Head of caudate nucleus (tissue), 42 donors: ENCODE measurements around the gene VPS37D.
"Not testable (repeated sequence)": the region's sequence is repeated elsewhere in the genome, so short reads cannot be mapped to it uniquely, and the experiment has no call there.

ENCODE experiments used
- DNase-seq, 42 donors: peaks; one replicate each; pipeline versions ENCODE4 v3.0.0 to v3.0.0-alpha.2; 2020 to 2021; ENCODE audit warnings: mixed read lengths in 7 of 42
- intact Hi-C: fragments of 100-400 bp; cut with DNase I; formaldehyde crosslinking; loops from one replicate; pipeline ENCODE4 v1.15.0; 2022

VPS37D gene

GRCh38 chr7:73701357-73701995 is 33.8 kb downstream of the VPS37D start:
- intact Hi-C loops: no loop called here

GRCh38 chr7:73702226-73702625 is 34.6 kb downstream of the VPS37D start:
- no peak for DNase-seq
- intact Hi-C loops: no loop called here

More at GRCh38 chr7:73701357-73701995, 33.8 kb downstream of the VPS37D start:
- DNase-seq: peak in 14 of 42 donors; percentile 16 to 59 (median 30)

- intact Hi-C loops: no loop called here
- DNase-seq: no peak
These were observed 35.0 kb downstream of the VPS37D start for GRCh38 chr7:73702665-73703064.

GRCh38 chr7:73703225-73703624 is 35.6 kb downstream of the VPS37D start:
- no peak for DNase-seq
- intact Hi-C loops: no loop called here

GRCh38 chr7:73703757-73704639 is 36.4 kb downstream of the VPS37D start:
- intact Hi-C loops: no loop called here
- DNase-seq: peak in 22 of 42 donors; percentile 9 to 64 (median 40)

- DNase-seq: peak in 1 of 42 donors; percentile 25
- intact Hi-C loops: no loop called here
These were observed 37.3 kb downstream of the VPS37D start for GRCh38 chr7:73704640-73705550.

GRCh38 chr7:73705551-73705920 is 37.9 kb downstream of the VPS37D start:
- DNase-seq: no peak
- intact Hi-C loops: no loop called here

- DNase-seq: no peak
- intact Hi-C loops: no loop called here
These were observed 38.8 kb downstream of the VPS37D start for GRCh38 chr7:73706126-73707044.

GRCh38 chr7:73707045-73707631 is 39.5 kb downstream of the VPS37D start:
- DNase-seq: peak in 30 of 42 donors; percentile 18 to 65 (median 48)
- intact Hi-C loops: no loop called here

- intact Hi-C loops: no loop called here
- no peak for DNase-seq
These were observed 41.4 kb downstream of the VPS37D start for GRCh38 chr7:73708961-73709549.

GRCh38 chr7:73712773-73713172 is 45.1 kb downstream of the VPS37D start:
- no peak for DNase-seq
- intact Hi-C loops: loop anchor here (10.0 kb wide), 1 partner anchor 138 kb away; the partner anchor contains the start of gene TBL2

GRCh38 chr7:73713319-73713718 is 45.7 kb downstream of the VPS37D start:
- intact Hi-C loops: loop anchor here (10.0 kb wide), 1 partner anchor 139 kb away; the partner anchor contains the start of gene TBL2
- not testable (repeated sequence) for DNase-seq

- intact Hi-C loops: loop anchor here (5.0 to 10.0 kb wide), 2 partner anchors 33 to 141 kb away; partner anchors contain the start of genes BUD23, DNAJC30 and TBL2
These were observed 48.2 kb downstream of the VPS37D start for GRCh38 chr7:73715648-73716317.

GRCh38 chr7:73716318-73716890 is 48.8 kb downstream of the VPS37D start:
- no peak for DNase-seq
- intact Hi-C loops: loop anchor here (5.0 to 10.0 kb wide), 2 partner anchors 34 to 142 kb away; partner anchors contain the start of genes BUD23, DNAJC30 and TBL2

More at GRCh38 chr7:73715648-73716317, 48.2 kb downstream of the VPS37D start:
- DNase-seq: no peak

GRCh38 chr7:73717025-73717807 is 49.6 kb downstream of the VPS37D start:
- no peak for DNase-seq
- intact Hi-C loops: loop anchor here (5.0 to 10.0 kb wide), 2 partner anchors 35 to 142 kb away; partner anchors contain the start of genes BUD23, DNAJC30 and TBL2
